Measurements from ENCODE around the gene MYO7A.

MYO7A gene

GRCh38 chr11:77085652-77086051 lies 42.4 kb upstream of the MYO7A start:
- no peak overlapping the region for H3K4me2 ChIP-seq
- no peak overlapping the region for H3K27ac ChIP-seq
- no peak overlapping the region for H3K4me3 ChIP-seq (IDR thresholded peaks at IDR 0.05; ENCODE audit: insufficient read depth, low read depth, low read length)
- no peak for TF ChIP-seq CTCF (conservative IDR thresholded peaks at IDR 0.05; ENCODE audit: low read depth, low read length)
- H3K27me3 ChIP-seq (ENCODE audit: insufficient read depth, low read depth) = no peaks in the 10 kb centered on the region
- H4K20me1 ChIP-seq (ENCODE audit: insufficient read depth) = no peaks in the 10 kb centered on the region
- no peaks in the 10 kb centered on the region for H3K36me3 ChIP-seq (ENCODE audit: insufficient read depth)
- no peak overlapping the region for H2AFZ ChIP-seq (ENCODE audit: low read depth)
- peaks cover 11% of the 10 kb centered on the region for H3K4me1 ChIP-seq (ENCODE audit: low read depth, poor library complexity, severe bottlenecking)
- H3K79me2 ChIP-seq (ENCODE audit: insufficient read depth, low read depth) = no peaks in the 10 kb centered on the region
- H3K9ac ChIP-seq = no peak overlapping the region

GRCh38 chr11:77086521-77087472 lies 41.2 kb upstream of the MYO7A start:
- H2AFZ ChIP-seq (ENCODE audit: low read depth) = no peak overlapping the region
- H3K79me2 ChIP-seq (ENCODE audit: insufficient read depth, low read depth) = no peaks in the 10 kb centered on the region
- H3K36me3 ChIP-seq (ENCODE audit: insufficient read depth) = no peaks in the 10 kb centered on the region
- H3K4me1 ChIP-seq (ENCODE audit: low read depth, poor library complexity, severe bottlenecking) = peaks cover 11% of the 10 kb centered on the region
- H3K27me3 ChIP-seq (ENCODE audit: insufficient read depth, low read depth) = no peaks in the 10 kb centered on the region
- H3K4me2 ChIP-seq = no peak overlapping the region
- H3K27ac ChIP-seq = no peak overlapping the region
- TF ChIP-seq CTCF (conservative IDR thresholded peaks at IDR 0.05; ENCODE audit: low read depth, low read length) = no peak
- no peak overlapping the region for H3K4me3 ChIP-seq (IDR thresholded peaks at IDR 0.05; ENCODE audit: insufficient read depth, low read depth, low read length)
- H3K9ac ChIP-seq = no peak overlapping the region
- H4K20me1 ChIP-seq (ENCODE audit: insufficient read depth) = no peaks in the 10 kb centered on the region

GRCh38 chr11:77087723-77088225 lies 40.3 kb upstream of the MYO7A start:
- Histone ChIP-seq H3K9ac (no peak overlapping the region), H2AFZ (ENCODE audit: low read depth) (no peak overlapping the region), H3K36me3 (ENCODE audit: insufficient read depth) (no peaks in the 10 kb centered on the region), H3K27ac (no peak overlapping the region), H3K27me3 (ENCODE audit: insufficient read depth, low read depth) (no peaks in the 10 kb centered on the region), H3K79me2 (ENCODE audit: insufficient read depth, low read depth) (no peaks in the 10 kb centered on the region), H4K20me1 (ENCODE audit: insufficient read depth) (no peaks in the 10 kb centered on the region), H3K4me2 (no peak overlapping the region), H3K4me1 (ENCODE audit: low read depth, poor library complexity, severe bottlenecking) (peaks cover 11% of the 10 kb centered on the region), H3K4me3 (IDR thresholded peaks at IDR 0.05; ENCODE audit: insufficient read depth, low read depth, low read length) (no peak overlapping the region)
- TF ChIP-seq CTCF (conservative IDR thresholded peaks at IDR 0.05; ENCODE audit: low read depth, low read length) = no peak

- Histone ChIP-seq H3K27me3 (ENCODE audit: insufficient read depth, low read depth) (no peaks in the 10 kb centered on the region), H3K27ac (no peak overlapping the region), H3K9ac (no peak overlapping the region), H4K20me1 (ENCODE audit: insufficient read depth) (no peaks in the 10 kb centered on the region), H3K4me3 (IDR thresholded peaks at IDR 0.05; ENCODE audit: insufficient read depth, low read depth, low read length) (no peak overlapping the region), H2AFZ (ENCODE audit: low read depth) (no peak overlapping the region), H3K79me2 (ENCODE audit: insufficient read depth, low read depth) (no peaks in the 10 kb centered on the region), H3K4me2 (no peak overlapping the region), H3K36me3 (ENCODE audit: insufficient read depth) (no peaks in the 10 kb centered on the region), H3K4me1 (ENCODE audit: low read depth, poor library complexity, severe bottlenecking) (peaks cover 11% of the 10 kb centered on the region)
- TF ChIP-seq CTCF (conservative IDR thresholded peaks at IDR 0.05; ENCODE audit: low read depth, low read length) = no peak
Observed at GRCh38 chr11:77088236-77089003, 39.6 kb upstream of the MYO7A start.
